Stimulated activated naive CD8-positive, alpha-beta T cell treated with anti-CD3 and anti-CD28 coated beads, Interleukin-15, Interleukin-2, amounts not matched to agents 100 U/mL and 50 U/mL, for 24 hours (primary cell): ENCODE measurements around the gene IGF2R.
A peak's percentile ranks its signal among the peaks of the same experiment; 100 is the strongest.
"Not testable (repeated sequence)": the region's sequence is repeated elsewhere in the genome, so short reads cannot be mapped to it uniquely, and the experiment has no call there.

Experiments
- ATAC-seq: fragments of 150-1000 bp; cut with Tn5 transposase; one replicate; pipeline ENCODE4 v1.10.0; 2021
- DNase-seq: peaks from one replicate; pipeline ENCODE4 v3.0.0; 2021

The IGF2R gene

DNA sequence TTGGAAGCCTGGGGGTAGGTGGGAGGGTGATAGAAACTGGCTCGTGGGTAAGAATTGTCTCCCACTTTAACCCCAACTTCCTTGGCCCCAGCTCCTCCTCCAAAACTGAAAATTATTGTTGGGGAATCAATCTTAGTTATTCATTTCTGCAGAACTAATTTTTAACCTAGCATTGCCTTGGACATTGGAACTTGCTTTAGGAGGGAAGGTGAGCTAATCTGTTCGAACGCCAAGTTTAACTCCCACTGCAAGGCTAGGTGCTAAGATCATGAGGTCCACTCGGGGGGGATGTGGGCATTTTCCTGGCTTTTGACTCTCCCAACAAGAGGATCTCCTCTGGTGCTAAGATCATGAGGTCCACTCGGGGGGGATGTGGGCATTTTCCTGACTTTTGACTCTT lies 156.2 kb downstream of the IGF2R start:
- not testable (repeated sequence) for DNase-seq, ATAC-seq

DNA sequence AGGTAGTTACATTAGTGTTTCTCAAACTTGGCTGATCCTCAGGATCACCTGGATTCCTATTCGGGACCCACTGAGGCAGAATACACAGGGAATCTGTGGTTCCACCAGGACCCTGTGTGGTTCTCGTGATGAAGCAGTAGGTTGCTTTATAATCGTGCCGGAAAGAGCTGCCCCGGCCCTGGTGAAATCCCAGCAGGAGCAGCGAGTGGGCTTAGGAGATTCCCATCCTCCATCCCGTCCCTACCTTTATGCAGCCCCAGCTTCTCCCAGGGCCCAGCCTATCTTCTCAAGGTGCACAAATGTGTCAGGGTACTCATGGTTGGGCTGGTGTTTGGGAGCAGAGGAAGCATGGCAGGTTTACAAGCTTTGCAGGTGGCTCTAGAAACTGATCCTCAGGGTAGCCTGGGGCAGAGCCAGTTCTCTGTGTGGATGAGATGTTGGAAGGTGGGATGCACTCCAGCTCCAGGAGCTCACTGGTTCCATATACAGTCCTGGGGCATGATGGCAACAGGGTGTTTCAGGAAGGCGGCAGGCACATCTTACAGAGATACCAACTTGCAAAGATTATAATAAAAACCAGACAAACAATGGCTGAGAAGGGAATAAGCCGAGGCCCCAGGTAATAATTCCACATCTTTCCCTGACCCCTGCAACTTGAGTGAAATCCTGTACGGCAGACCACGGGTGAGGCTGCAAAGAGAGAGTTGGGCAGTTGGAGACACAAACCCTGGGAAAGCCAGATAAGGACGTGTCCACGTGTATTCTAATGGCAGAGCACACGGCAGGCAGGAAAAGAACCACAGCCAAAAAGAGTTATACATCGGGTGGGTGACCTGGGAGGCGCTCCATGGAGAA lies 158.6 kb downstream of the IGF2R start:
- DNase-seq (no peak), ATAC-seq (no peak)

DNA sequence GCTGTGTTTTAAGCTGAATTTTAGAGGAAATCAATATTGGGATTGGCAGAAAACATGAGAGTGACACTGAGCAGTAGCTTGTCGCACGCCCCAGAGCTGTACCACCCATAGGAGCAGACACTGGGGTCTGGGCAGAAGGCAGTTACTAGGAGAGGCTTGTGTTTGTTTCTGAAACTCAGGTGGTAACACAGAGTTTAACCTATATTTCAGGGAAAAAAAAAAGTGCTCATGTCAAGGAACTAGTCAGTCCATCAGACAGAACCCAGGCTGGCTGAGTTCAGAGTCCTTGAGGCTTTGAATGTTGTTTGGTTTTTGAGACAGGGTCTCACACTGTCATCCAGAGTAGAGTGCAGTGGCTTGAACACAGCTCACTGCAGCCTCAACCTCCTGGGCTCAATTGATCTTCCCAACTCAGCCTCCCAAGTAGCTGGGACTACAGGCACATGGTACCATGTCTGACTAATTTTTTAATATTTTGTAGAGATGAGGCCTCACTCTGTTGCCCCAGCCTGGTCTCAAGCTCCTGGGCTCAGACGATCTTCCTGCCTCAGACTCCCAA lies 159.3 kb downstream of the IGF2R start:
- ATAC-seq: no peak
- DNase-seq: no peak

- ATAC-seq (no peak), DNase-seq (no peak)
Observed at GRCh38 chr6:160128879-160129516, 160.1 kb downstream of the IGF2R start.

DNA sequence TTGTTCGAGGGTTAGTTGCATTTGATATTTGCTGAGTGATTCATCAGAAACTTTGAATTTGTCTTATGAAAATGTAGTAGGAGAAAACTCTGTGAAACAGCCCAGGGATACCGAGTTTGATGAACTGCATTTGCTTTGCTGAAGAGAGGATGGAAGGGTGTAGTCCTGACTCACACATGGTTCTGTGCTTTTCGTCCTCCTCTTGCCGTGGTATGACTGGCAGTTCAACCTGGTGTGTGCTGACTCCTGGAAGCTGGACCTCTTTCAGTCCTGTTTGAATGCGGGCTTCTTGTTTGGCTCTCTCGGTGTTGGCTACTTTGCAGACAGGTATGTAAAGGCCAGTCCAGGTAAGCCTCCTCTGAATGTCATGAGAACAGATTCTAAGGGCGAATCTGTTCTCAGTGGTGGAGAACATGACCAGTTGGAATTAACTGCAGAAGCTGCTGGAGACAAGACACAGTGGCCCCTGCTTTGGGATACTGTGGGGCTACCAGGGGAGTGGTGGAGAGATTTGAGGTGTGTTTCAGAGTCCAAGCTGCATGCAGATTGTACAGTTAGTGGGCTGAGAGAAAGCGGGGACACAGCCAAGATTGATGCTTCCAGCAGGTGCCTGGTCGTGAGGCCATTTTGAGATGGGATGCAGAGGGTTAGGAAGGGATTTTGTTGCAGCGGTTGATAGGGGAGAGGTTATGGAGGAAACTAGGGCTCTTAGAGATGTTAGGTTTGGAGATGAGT lies 161.2 kb downstream of the IGF2R start:
- no peak for ATAC-seq
- DNase-seq: no peak

GRCh38 chr6:160130729-160131484 lies 162.0 kb downstream of the IGF2R start:
- DNase-seq (no peak), ATAC-seq (no peak)

DNA sequence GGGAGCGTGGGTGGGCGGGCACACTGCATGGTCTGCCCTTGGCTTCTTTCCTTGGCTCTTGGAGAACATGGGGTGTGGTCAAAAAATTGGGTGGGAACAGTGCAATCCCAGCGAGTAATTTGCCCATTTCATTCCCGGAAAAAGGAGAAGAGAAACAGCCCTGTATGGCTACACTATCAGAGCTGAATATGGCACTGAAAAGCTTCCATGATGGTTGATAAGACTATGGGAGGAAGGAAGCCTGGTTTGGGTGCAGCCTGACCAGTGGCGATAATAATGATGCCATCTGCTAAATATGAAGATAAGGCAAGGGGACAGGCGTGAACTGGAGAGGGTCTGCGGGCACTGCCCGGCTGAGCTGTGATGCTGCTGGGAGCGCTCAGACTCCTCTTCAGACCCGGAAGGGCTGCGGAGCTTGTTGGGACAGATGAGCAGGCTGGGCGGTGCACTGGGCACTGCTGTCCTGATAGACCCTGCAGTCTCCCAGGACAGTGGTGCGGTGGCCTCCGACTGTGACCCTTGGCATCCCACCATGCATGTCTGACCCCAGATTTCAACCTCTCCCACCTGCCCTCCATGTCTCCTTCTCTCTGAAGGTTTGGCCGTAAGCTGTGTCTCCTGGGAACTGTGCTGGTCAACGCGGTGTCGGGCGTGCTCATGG lies 162.9 kb downstream of the IGF2R start:
- ATAC-seq: no peak
- DNase-seq: no peak

- DNase-seq (no peak), ATAC-seq (no peak)
Observed at GRCh38 chr6:160132297-160132637, 163.4 kb downstream of the IGF2R start.

DNA sequence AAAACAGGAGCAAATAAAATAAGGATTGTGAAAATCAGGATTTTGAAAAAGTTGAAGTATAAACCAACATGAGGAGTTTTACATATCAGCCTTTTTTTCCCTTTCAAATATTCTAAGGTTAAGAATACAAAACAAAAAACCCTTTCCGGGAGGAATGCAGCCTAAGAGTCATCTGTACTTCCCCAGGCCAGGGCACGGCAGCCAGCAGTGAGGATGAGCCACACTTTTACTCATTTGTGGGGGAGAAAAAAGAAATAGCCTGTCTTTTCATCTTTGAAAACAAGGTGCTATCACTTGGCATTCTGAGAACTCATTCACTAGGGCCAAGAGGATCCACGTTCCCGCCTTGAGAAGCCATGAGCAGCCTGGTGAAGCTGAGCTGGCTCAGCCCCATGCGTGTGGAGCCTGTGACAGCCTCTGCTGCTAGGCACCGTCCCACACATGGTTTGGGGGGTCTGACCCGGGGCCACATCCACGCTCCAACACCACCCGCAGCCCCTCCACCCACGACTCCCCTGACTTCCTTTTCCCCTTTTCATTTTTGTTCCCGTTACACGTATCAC lies 164.0 kb downstream of the IGF2R start:
- ATAC-seq: no peak
- DNase-seq: no peak

DNA sequence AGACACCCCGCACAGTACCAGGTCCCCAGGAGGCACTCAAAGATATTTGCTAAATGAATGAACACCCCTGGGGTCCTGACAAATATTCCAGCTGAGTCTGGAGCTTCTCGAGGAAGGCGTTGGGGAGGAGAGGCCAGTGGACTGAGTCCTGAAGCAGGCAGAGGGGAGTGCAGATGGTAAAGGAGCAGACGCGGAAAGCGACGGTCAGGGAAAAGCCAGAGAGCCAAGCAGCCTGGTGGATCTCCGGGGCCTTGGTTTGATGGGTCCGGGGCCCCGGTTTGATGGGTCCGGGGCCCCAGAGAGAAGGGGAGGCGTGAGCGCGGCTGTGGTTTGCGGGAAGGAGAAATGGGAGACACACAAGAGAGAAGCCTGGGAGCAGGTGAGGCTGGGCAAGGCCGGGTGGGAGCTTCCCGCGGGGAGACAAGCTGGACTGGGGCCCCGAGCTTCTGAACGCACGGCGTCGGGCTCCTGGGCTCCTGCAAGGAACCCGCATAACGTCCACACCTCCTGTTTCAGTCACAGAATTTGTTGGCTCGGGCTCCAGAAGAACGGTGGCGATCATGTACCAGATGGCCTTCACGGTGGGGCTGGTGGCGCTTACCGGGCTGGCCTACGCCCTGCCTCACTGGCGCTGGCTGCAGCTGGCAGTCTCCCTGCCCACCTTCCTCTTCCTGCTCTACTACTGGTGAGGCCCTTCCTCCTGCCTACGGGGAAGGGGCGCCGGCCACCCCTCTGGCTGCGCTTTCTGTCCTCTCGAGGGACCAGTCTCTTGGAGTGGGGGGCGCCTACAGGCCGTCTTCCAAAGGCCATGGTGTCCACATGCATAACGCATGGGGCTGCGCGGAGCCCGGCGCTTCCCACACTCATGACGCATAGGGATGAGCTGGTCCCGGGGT lies 164.8 kb downstream of the IGF2R start:
- no peak for DNase-seq
- ATAC-seq: no peak

GRCh38 chr6:160134337-160134751 lies 165.5 kb downstream of the IGF2R start:
- DNase-seq: peak; percentile 36
- not testable (repeated sequence) for ATAC-seq

DNA sequence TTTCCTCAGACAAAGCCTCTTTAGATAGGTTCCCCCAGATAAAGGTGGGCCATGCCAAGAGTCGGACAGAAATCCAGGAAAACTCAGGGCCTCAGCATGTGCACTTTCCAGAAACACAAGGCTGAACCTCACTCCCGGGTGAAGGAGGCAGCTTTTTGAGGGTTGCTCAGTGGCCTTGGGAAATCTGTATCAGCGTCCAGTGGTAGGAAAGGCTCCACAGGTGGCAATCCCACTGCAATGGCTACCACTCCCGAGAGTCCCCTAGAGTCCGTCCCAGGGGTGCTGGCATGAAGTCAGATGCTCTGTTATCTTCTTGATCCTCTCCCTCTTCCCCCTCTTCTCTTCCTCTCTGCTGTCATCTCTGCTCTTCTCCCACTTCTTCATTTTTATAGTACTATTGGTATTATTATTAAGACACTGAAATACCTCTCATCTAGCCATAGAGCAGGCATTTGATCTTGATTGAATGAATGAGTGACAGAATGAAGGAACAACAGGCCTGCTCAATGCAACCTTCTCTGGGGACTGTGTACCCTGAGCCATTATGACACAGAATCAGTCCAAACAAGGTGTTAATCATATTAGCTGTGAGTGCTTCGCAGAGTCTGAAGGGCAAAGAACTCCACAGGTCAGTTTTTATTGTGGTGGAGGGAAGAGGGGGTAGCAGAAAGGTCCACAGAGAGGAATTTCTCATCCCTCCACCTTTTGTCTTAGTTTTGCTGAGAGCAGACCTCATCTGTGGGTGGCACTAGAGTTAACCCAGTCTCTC lies 166.1 kb downstream of the IGF2R start:
- DNase-seq: no peak
- ATAC-seq: no peak

DNA sequence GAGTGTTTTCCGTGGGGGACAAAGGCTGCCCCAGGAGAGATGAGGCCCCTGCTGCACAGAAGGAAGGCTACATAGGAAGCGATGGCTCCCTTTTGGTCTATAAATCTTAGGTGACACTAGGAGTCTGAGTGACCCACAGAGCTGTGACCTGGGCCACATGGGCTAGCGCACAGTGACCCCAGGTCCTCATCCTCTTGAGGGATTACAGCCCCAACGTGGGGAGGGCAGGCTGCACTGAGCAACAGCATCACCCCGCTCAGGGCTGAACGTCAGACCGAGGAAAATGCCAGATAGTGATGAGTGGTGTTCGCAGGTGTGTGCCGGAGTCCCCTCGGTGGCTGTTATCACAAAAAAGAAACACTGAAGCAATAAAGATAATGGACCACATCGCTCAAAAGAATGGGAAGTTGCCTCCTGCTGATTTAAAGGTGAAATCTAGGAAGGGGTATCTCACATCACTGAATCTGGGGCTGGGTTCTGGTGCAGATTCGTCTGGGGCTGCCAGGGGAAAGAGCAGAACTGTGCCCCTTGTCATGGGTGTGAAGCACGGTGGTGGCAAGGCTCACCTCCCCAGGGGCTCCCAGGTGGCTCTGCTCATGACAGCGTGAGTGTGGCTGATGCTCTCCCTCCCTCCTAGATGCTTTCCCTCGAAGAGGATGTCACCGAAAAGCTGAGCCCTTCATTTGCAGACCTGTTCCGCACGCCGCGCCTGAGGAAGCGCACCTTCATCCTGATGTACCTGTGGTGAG lies 167.2 kb downstream of the IGF2R start:
- no peak for DNase-seq
- no peak for ATAC-seq

- no peak for DNase-seq
- ATAC-seq: no peak
Observed at GRCh38 chr6:160137130-160137988, 168.5 kb downstream of the IGF2R start.

DNA sequence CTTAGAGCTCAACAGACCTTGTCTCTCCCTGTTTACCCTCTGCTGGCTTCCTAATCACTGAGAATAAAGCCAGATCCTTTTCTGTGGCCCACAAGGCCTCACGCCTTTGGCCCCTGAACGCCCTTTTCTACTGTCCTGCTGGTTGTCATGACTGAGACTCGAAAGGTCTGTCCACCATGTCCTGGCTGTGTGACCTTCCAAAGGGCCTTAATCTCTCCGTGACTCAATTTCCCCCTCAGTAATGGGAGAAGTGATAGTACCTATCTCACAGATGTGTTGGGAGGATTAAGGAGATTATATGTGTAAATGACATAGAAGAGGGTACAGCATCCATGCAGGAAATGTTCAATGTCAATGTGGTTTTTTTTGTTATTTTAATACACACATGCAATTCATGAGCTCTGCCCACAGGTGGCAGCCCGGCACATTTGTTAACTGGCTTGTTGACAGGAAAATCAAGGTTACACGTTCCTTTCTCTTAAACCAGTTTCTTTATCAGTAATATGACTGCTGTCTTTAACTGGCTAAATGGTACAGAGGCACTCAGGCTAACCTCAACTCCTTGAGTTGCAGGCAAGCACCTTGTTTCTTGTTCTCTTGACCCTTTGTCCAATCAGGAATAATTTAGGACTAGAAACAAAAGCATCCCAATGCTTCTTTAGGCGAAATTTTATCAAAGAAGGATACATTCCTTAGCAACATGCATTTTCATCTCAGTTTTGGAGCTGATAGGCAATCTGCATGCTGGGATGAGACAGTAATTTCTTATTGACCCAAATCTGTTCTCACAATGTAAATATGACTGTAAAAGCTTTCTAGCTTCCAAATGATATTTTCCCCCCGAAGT lies 169.3 kb downstream of the IGF2R start:
- ATAC-seq (peak; percentile 51), DNase-seq (peak; percentile 66)

GRCh38 chr6:160138839-160139419 lies 170.0 kb downstream of the IGF2R start:
- DNase-seq: no peak
- ATAC-seq: no peak
